CD8-positive, alpha-beta memory T cell (primary cell): ENCODE measurements around the gene TDRD10. TPM values are rescaled to one million over a fixed set of nuclear protein-coding genes. Genes with fewer than 3 reads are reported as not detected.
A peak's percentile ranks its signal among the peaks of the same experiment; 100 is the strongest.

Experiments
- CTCF ChIA-PET: fragments of 350-600 bp; sonication (Branson Sonifier 250); formaldehyde crosslinking; loops from one replicate; lab custom pipeline; 2021; ENCODE audit warnings: antibody characterized with exemption; lab: Charles Lee
- POLR2A ChIA-PET: fragments of 350-600 bp; sonication (Branson Sonifier 250); formaldehyde crosslinking; loops from one replicate; lab custom pipeline; 2021; ENCODE audit warnings: antibody characterized with exemption; lab: Charles Lee
- DNase-seq, 5 donors: peaks; one replicate each; pipeline versions ENCODE4 v3.0.0 to v3.0.0-alpha.2; 2020 to 2022; ENCODE audit warnings: mixed read lengths in 1 of 5
- H3K27ac ChIP-seq: one replicate; pipeline ENCODE4 v1.7.0; 2013; ENCODE audit warnings: low read depth, mild to moderate bottlenecking, low read length, moderate library complexity
- H3K27me3 ChIP-seq: 2 replicates; pipeline ENCODE4 v1.7.0; 2013; ENCODE audit warnings: low read length, mild to moderate bottlenecking; ENCODE audit not compliant: insufficient read depth, poor library complexity, severe bottlenecking
- H3K36me3 ChIP-seq: 2 replicates; pipeline ENCODE4 v1.7.0; 2013; ENCODE audit warnings: mild to moderate bottlenecking, low read length, moderate library complexity; ENCODE audit not compliant: insufficient read depth
- H3K4me1 ChIP-seq: 2 replicates; pipeline ENCODE4 v1.7.0; 2013; ENCODE audit warnings: mild to moderate bottlenecking, low read length, moderate library complexity; ENCODE audit not compliant: insufficient read depth
- H3K4me3 ChIP-seq: 2 replicates; pipeline ENCODE4 v1.7.0; 2013; ENCODE audit warnings: mild to moderate bottlenecking, low read length
- H3K9me3 ChIP-seq: 2 replicates; pipeline ENCODE4 v1.7.0; 2013; ENCODE audit warnings: mild to moderate bottlenecking, low read length
- H3K27ac Mint-ChIP-seq, 8 donors: one replicate each; pipeline ENCODE4 v1.8.0; 2020 to 2021; ENCODE audit warnings: mixed read lengths in 8 of 8, mild to moderate bottlenecking in 6 of 8, inconsistent platforms in 3 of 8, moderate library complexity in 3 of 8
- H3K27me3 Mint-ChIP-seq, 2 donors: one replicate each; pipeline ENCODE4 v1.8.0; 2020 to 2021; ENCODE audit warnings: mixed read lengths in 2 of 2, mild to moderate bottlenecking in 1 of 2, moderate library complexity in 1 of 2
- H3K36me3 Mint-ChIP-seq, 3 donors: one replicate each; pipeline ENCODE4 v1.8.0; 2020 to 2021; ENCODE audit warnings: mixed read lengths in 3 of 3, inconsistent platforms in 1 of 3, mild to moderate bottlenecking in 1 of 3
- H3K4me1 Mint-ChIP-seq, 3 donors: one replicate each; pipeline ENCODE4 v1.8.0; 2020 to 2021; ENCODE audit warnings: mixed read lengths in 3 of 3, inconsistent platforms in 1 of 3, mild to moderate bottlenecking in 1 of 3
- H3K4me3 Mint-ChIP-seq, 7 donors: one replicate each; pipeline ENCODE4 v1.8.0; 2020 to 2021; ENCODE audit warnings: mixed read lengths in 7 of 7, mild to moderate bottlenecking in 6 of 7, moderate library complexity in 4 of 7, inconsistent platforms in 2 of 7
- H3K9me3 Mint-ChIP-seq, 5 donors: one replicate each; pipeline ENCODE4 v1.8.0; 2020 to 2022; ENCODE audit warnings: mixed read lengths in 5 of 5, mild to moderate bottlenecking in 3 of 5, moderate library complexity in 2 of 5, inconsistent platforms in 1 of 5
- polyA plus RNA-seq: library from polyadenylated mRNA; unstranded; fragments of 300-500 nt; fragmentation: Illumina TruSeq; gene quantifications from one replicate; pipeline ENCODE4 v1.2.3, GENCODE V29; 2021
- total RNA-seq, 2 experiments: library from RNA; stranded (reverse); gene quantifications; one replicate each; pipeline ENCODE4 v1.2.3, GENCODE V29; 2021

The TDRD10 gene
- total and polyA plus RNA-seq, 3 experiments from 2014 or later = not detected

- peaks cover 0 to 2% (median 0%) of the 10 kb centered on the region in 5 donors for H3K9me3 Mint-ChIP-seq
- H3K4me3 Mint-ChIP-seq = no peak overlapping the region
- H3K4me1 Mint-ChIP-seq = peaks cover 5 to 8% (median 6%) of the 10 kb centered on the region in 3 donors
- CTCF ChIA-PET = no interaction called here
- H3K36me3 Mint-ChIP-seq = no peaks in the 10 kb centered on the region
- Histone ChIP-seq H3K4me3 (no peak overlapping the region), H3K9me3 (no peaks in the 10 kb centered on the region), H3K4me1 (peaks cover 5% of the 10 kb centered on the region), H3K27me3 (peaks cover 19% of the 10 kb centered on the region), H3K36me3 (no peaks in the 10 kb centered on the region), H3K27ac (no peak overlapping the region)
- POLR2A ChIA-PET = no interaction called here
- H3K27me3 Mint-ChIP-seq = peaks cover 8 to 30% of the 10 kb centered on the region in 2 donors
- no peak overlapping the region for H3K27ac Mint-ChIP-seq
- no peak for DNase-seq
Measured at GRCh38 chr1:154571964-154572288, 69.9 kb downstream of the TDRD10 start.

- Mint-ChIP-seq H3K9me3 (peaks cover 0 to 2% (median 0%) of the 10 kb centered on the region in 5 donors), H3K4me3 (no peak overlapping the region), H3K27ac (no peak overlapping the region), H3K27me3 (peaks cover 8 to 25% of the 10 kb centered on the region in 2 donors), H3K36me3 (no peaks in the 10 kb centered on the region), H3K4me1 (peaks cover 1 to 4% (median 3%) of the 10 kb centered on the region in 3 donors)
- DNase-seq = no peak
- Histone ChIP-seq H3K4me1 (peaks cover 2% of the 10 kb centered on the region), H3K27me3 (peaks cover 12% of the 10 kb centered on the region), H3K9me3 (no peaks in the 10 kb centered on the region), H3K27ac (no peak overlapping the region), H3K36me3 (no peaks in the 10 kb centered on the region), H3K4me3 (no peak overlapping the region)
- POLR2A ChIA-PET = no interaction called here
- CTCF ChIA-PET = no interaction called here
Measured at GRCh38 chr1:154572468-154573167, 70.6 kb downstream of the TDRD10 start.

- no peak overlapping the region for H3K4me3 ChIP-seq
- peaks cover 9% of the 10 kb centered on the region for H3K27me3 ChIP-seq
- H3K4me3 Mint-ChIP-seq = no peak overlapping the region
- no peaks in the 10 kb centered on the region for H3K4me1 ChIP-seq
- H3K27me3 Mint-ChIP-seq = peaks cover 8 to 21% of the 10 kb centered on the region in 2 donors
- H3K36me3 ChIP-seq = no peaks in the 10 kb centered on the region
- H3K4me1 Mint-ChIP-seq = peaks cover 0 to 1% (median under 1%) of the 10 kb centered on the region in 3 donors
- H3K9me3 ChIP-seq = no peaks in the 10 kb centered on the region
- ChIA-PET POLR2A (no interaction called here), CTCF (interaction anchor here (0.7 kb wide), 1 partner anchor 9 kb away, joined by 3 read pairs; no protein-coding TSS in a partner anchor)
- no peak overlapping the region for H3K27ac ChIP-seq
- no peak overlapping the region for H3K27ac Mint-ChIP-seq
- peaks cover 0 to 2% (median 0%) of the 10 kb centered on the region in 3 donors for H3K36me3 Mint-ChIP-seq
- no peak for DNase-seq
- H3K9me3 Mint-ChIP-seq = peaks cover 0 to 2% (median 0%) of the 10 kb centered on the region in 5 donors
Measured at GRCh38 chr1:154573168-154573510, 71.1 kb downstream of the TDRD10 start.

- Histone ChIP-seq H3K36me3 (peaks cover 4% of the 10 kb centered on the region), H3K27me3 (no peaks in the 10 kb centered on the region), H3K27ac (no peak overlapping the region), H3K4me3 (no peak overlapping the region), H3K9me3 (no peaks in the 10 kb centered on the region), H3K4me1 (no peaks in the 10 kb centered on the region)
- peaks cover 0 to 5% (median 1%) of the 10 kb centered on the region in 3 donors for H3K4me1 Mint-ChIP-seq
- no peak for DNase-seq
- ChIA-PET POLR2A (no interaction called here), CTCF (interaction anchor here (1.1 to 1.4 kb wide), 2 partner anchors 14 to 15 kb away, joined by 3 read pairs; no protein-coding TSS in a partner anchor)
- peaks cover 0 to 17% (median 4%) of the 10 kb centered on the region in 3 donors for H3K36me3 Mint-ChIP-seq
- H3K27me3 Mint-ChIP-seq = peaks cover 6 to 15% of the 10 kb centered on the region in 2 donors
- H3K4me3 Mint-ChIP-seq = no peak overlapping the region
- H3K9me3 Mint-ChIP-seq = peaks cover 0 to 2% (median 0%) of the 10 kb centered on the region in 5 donors
- peak overlapping the region in 1 of 8 donors; percentile 14 for H3K27ac Mint-ChIP-seq
Measured at GRCh38 chr1:154574716-154575115, 72.7 kb downstream of the TDRD10 start.

- Histone ChIP-seq H3K9me3 (no peaks in the 10 kb centered on the region), H3K4me3 (no peak overlapping the region), H3K27ac (no peak overlapping the region), H3K4me1 (no peaks in the 10 kb centered on the region), H3K36me3 (peaks cover 9% of the 10 kb centered on the region), H3K27me3 (no peaks in the 10 kb centered on the region)
- Mint-ChIP-seq H3K27me3 (peaks cover 6 to 11% of the 10 kb centered on the region in 2 donors), H3K4me3 (no peak overlapping the region), H3K9me3 (peaks cover 0 to 2% (median 0%) of the 10 kb centered on the region in 5 donors), H3K4me1 (peaks cover 0 to 5% (median 1%) of the 10 kb centered on the region in 3 donors), H3K36me3 (peaks cover 0 to 23% (median 4%) of the 10 kb centered on the region in 3 donors), H3K27ac (no peak overlapping the region)
- DNase-seq = no peak
- ChIA-PET CTCF (interaction anchor here (1.1 to 1.4 kb wide), 2 partner anchors 15 to 16 kb away, joined by 3 read pairs; no protein-coding TSS in a partner anchor), POLR2A (no interaction called here)
Measured at GRCh38 chr1:154575147-154575927, 73.3 kb downstream of the TDRD10 start.

- H3K9me3 ChIP-seq = no peaks in the 10 kb centered on the region
- peak overlapping the region in 1 of 8 donors; percentile 72 for H3K27ac Mint-ChIP-seq
- H3K4me3 ChIP-seq = no peak overlapping the region
- no peak overlapping the region for H3K27ac ChIP-seq
- H3K4me3 Mint-ChIP-seq = no peak overlapping the region
- peaks cover 0 to 2% (median 0%) of the 10 kb centered on the region in 5 donors for H3K9me3 Mint-ChIP-seq
- peaks cover 15% of the 10 kb centered on the region for H3K36me3 ChIP-seq
- no peaks in the 10 kb centered on the region for H3K27me3 ChIP-seq
- peaks cover 6 to 9% of the 10 kb centered on the region in 2 donors for H3K27me3 Mint-ChIP-seq
- peaks cover 0 to 30% (median 6%) of the 10 kb centered on the region in 3 donors for H3K36me3 Mint-ChIP-seq
- no peak for DNase-seq
- no peaks in the 10 kb centered on the region for H3K4me1 ChIP-seq
- H3K4me1 Mint-ChIP-seq = peaks cover 0 to 5% (median 1%) of the 10 kb centered on the region in 3 donors
- POLR2A ChIA-PET = no interaction called here
- CTCF ChIA-PET = no interaction called here
Measured at GRCh38 chr1:154575951-154576566, 74.0 kb downstream of the TDRD10 start.

GRCh38 chr1:154577346-154578057 lies 75.5 kb downstream of the TDRD10 start:
- Mint-ChIP-seq H3K4me3 (no peak overlapping the region), H3K4me1 (peaks cover 0 to 5% (median 1%) of the 10 kb centered on the region in 3 donors), H3K36me3 (peaks cover 0 to 44% (median 8%) of the 10 kb centered on the region in 3 donors), H3K27me3 (peaks cover 3 to 4% of the 10 kb centered on the region in 2 donors), H3K27ac (peak overlapping the region in 1 of 8 donors; percentile 81), H3K9me3 (no peaks in the 10 kb centered on the region)
- Histone ChIP-seq H3K27me3 (no peaks in the 10 kb centered on the region), H3K4me1 (no peaks in the 10 kb centered on the region), H3K4me3 (no peak overlapping the region), H3K36me3 (peaks cover 23% of the 10 kb centered on the region), H3K27ac (no peak overlapping the region), H3K9me3 (no peaks in the 10 kb centered on the region)
- CTCF ChIA-PET = interaction anchor here (1.5 kb wide), 1 partner anchor 14 kb away, joined by 3 read pairs; no protein-coding TSS in a partner anchor
- POLR2A ChIA-PET = interaction anchor here (0.5 to 1.1 kb wide), 2 partner anchors 49 to 257 kb away, joined by 4 to 6 read pairs; partner anchors contain the start of gene AQP10
- no peak for DNase-seq
